Left renal cortex interstitium (tissue), 4 donors: ENCODE results near the gene HYAL1. TPM values are rescaled to one million over a fixed set of nuclear protein-coding genes. Genes with fewer than 3 reads are reported as not detected.
"Not testable (repeated sequence)": the region's sequence is repeated elsewhere in the genome, so short reads cannot be mapped to it uniquely, and the experiment has no call there.

ENCODE experiments used
- DNase-seq, 4 donors: peaks; one replicate each; pipeline ENCODE4 v3.0.0-alpha.2; 2013; ENCODE audit warnings: low read depth in 4 of 4, low spot score in 2 of 4, missing footprints in 1 of 4
- polyA plus RNA-seq, 4 donors: library from polyadenylated mRNA; unstranded; fragments of 120-200 nt; gene quantifications; one replicate each; pipeline ENCODE4 v1.2.1, GENCODE V29; 2013; ENCODE audit not compliant: insufficient read length in 4 of 4

The HYAL1 gene
- polyA plus RNA-seq, 4 donors: 6.4 to 7.8 (median 7.4) TPM

DNA sequence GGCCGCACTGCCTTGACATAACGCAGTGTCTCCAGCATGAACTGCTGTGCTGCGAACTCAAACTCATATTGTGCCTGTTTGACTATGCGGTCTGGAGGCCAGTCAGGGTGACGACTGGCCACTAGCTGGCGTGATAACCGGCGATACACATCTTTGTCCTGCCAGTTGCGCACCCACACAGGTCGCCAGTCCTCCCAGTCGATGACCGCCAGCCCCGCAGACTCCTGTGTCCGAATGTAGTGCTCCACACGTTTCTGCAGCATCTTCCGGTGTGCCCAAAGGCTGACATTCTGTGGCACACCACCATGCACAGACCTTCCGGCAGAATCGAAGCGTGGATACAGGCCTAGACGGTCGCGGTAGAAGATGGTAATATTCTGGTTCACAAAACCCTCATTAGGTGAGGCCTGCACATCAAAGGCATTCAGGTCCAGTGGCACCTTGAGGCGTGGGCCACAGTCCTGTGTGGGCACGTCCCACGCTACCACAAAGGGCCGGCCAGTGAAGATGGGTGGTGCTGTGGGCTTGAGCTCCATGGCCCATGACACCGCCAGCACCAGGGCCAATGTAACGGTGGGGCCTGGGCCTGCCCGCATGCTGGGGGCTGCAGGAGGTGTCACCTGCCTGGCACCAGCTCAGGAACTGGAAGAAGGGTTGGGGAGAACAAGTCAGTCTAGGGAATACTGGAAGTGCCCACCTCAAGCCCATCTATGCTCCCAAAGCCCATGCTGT lies 16.7 kb upstream of the HYAL1 start:
- DNase-seq: no peak

DNA sequence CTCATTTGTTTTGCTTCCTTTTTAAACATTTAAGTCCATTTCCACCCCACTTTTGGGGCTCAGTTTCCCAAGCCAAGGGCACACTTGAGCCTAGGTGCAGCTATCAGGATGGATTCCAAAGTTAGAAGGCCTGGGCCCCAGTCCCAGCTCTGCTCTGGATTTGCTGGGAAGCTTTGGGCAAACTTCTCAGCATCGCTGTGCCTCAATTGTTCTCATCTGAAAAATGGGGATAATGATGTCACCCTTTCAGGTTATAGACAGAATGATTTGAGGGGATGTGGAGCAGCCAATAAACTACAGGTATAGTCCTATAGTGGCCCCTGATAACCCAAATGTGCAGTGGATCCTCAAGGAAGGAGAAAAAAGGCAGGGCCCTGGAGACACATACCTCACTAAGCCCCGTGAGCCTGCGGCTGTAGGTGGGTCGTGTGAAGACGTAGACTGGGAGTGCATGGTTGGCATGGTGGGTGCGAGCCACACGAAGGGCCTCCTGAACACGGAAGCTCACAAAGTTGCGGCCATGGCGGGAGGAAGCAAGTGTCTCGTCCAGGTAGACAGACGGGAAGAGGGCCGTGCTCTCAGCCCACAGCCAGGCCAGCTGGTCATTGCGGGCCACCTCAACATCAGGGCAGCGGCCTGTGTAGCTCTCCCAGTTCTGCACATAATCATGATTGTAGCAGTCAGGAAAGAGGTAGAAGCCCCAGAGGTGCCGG lies 16.0 kb upstream of the HYAL1 start:
- DNase-seq: no peak

DNA sequence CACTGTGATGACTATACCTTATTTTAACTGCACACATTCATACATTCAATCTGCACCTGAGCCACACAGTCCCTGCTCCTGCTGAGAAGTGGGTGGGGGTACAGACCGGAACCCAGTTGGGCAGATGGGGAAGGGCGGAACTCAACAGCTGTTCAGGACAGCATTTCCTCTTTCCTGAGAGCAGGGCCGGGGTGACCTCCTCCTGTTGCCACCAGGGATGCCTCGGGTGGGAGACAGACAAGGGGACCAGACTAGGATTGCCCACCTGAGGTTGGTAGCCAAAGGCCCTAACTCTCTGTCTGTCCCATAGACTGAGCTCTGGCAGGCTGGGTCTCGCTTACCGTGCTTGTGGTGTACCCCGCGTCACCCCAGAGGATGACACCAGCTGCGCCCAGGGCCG lies 15.2 kb upstream of the HYAL1 start:
- no peak for DNase-seq

- DNase-seq: no peak
These were observed 14.8 kb upstream of the HYAL1 start for GRCh38 chr3:50318163-50318562.

GRCh38 chr3:50317300-50317699 lies 13.9 kb upstream of the HYAL1 start:
- DNase-seq: no peak

- DNase-seq: no peak
These were observed 13.4 kb upstream of the HYAL1 start for GRCh38 chr3:50316657-50317242.

GRCh38 chr3:50314816-50315215 lies 11.4 kb upstream of the HYAL1 start:
- no peak for DNase-seq

- DNase-seq: no peak
These were observed 11.0 kb upstream of the HYAL1 start for GRCh38 chr3:50314342-50314741.

GRCh38 chr3:50312041-50312440 lies 8.7 kb upstream of the HYAL1 start:
- not testable (repeated sequence) for DNase-seq

- DNase-seq: no peak
These were observed 1.2 kb upstream of the HYAL1 start for GRCh38 chr3:50304601-50305000.

DNA sequence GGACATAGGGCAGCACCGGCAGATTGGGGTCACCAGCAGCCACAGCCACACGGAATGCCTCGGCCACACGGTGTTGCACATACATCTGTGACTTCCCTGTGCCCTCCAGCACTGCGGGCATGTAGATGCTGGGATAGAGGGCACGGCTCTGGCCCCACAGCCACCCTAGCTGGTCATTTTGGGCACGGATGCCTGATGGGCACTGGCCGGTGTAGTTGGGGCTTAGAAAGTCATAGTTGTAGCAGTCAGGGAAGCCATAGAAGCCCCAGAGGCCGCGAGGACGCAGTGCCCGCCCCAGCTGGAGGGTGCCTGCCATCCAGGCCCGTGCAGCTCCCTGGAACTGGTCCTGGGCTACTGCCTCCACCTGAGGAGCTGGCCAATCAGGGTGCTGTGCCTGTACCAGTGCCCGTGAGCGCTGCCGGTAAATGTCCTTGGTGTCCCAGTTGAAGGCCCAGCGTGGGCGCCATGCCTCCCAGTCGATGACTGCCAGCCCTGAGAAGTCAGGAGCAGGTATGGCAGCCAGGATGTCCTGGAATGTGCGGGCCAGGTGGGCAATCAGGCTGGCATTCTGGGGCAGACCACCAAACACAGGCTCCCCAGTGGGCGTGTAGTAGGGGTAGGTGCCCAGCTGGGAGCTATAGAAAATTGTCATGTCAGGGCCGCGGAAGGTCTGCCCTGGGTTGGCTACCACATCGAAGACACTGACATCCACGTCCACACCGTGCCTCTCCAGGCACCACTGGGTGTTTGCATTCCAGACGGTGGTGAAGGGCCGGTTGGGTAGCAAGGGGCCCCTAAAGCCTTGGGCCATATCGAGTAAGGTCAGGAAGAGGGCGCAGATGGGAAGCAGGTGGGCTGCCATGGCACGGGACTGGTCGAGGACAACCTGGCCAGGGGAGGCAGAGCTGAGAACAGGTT lies 1.0 kb downstream of the HYAL1 start:
- no peak for DNase-seq

- no peak for DNase-seq
These were observed 2.6 kb downstream of the HYAL1 start for GRCh38 chr3:50300681-50301254.

DNA sequence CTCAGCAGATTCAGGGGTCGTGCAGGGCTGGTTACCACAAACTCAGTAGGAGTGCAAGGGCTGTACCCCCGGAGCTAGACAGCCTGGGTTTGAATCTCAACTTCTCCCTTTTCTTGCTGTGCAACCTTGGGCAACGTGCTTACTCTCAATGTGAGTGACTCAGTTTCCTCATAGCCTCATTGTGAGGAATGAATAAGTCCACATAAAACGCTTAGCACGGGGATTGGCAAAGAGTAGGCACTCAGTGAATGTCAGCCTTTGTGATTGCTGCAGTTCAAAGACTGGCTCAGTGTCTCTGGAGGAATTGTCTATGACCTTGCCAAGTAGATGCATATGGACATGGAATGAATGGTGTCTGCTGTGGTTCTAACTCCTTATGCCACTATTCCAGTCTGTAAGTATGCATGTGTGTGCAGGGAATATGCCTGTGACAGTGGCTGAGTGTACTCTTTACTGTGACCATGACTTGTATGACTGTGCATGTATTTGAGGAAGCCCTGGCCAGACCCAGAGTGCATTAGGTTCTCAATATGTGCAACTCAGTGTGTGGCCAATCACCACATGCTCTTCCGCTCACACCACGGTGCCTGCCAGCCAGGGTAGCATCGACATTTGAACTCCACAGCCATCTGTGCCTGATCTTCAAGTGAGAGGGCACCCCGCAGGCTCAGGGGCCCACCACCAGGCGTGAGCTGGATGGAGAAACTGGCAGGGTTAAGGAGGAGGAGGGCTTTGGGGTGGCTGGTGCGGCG lies 3.3 kb downstream of the HYAL1 start:
- no peak for DNase-seq

DNA sequence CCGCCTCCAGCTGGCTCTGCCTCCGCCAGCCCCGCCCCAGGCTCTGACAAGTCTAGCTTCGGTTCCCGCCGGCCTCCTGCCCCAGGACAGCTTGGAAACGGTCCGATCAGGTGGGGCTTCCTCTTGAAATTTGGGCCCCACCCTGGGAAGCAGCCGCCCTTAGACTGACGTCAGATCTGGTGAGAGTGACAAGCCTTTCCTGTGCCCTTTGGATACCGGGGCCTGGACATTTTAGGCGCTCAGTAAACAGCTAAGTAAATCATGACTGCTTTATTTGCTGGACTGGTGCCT lies 3.8 kb downstream of the HYAL1 start:
- DNase-seq: peak in 1 of 4 donors; percentile 56

- peak; percentile 97 to 99 (median 99) for DNase-seq
These were observed 4.3 kb downstream of the HYAL1 start, which contains the start of the genes HYAL3 and NAA80 for GRCh38 chr3:50298836-50299637. TSS of gene HYAL3 (minus strand) at chr3:50299405. CDS start at chr3:50295602, 3,803 bp downstream. TSS of gene NAA80 (minus strand) at chr3:50299405. CDS start at chr3:50297463, 1,942 bp downstream.

GRCh38 chr3:50297896-50298725 lies 5.3 kb downstream of the HYAL1 start:
- no peak for DNase-seq

DNA sequence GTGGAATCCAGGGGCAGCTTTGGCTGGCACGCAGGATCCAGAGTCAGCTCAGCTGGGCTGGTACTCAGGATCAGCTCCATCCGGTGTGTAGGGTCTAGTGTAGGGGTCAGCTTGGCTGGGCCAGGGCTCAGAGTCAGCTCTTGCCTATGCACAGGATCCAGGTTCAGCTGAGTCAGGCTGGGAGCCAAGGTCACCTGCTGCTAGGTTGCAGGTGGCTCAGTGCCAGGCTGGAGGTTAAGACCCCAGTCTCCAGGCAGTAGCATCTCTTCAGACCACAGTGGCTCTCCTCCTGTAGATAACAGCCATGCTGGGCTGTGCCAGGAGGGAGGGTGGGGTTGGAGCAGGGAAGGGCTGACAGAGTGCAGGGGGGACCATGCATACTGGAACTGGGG lies 6.0 kb downstream of the HYAL1 start:
- no peak for DNase-seq
